ENCODE measurements around the gene COPS3. TPM values are rescaled to one million over a fixed set of nuclear protein-coding genes. Genes with fewer than 3 reads are reported as not detected.

Gene COPS3
- total RNA-seq, 1 donor from 2014 or later: 54.0 TPM

Other genes starting within 250 kb of the COPS3 start
- 423 TPM for gene MPRIP, start 238.8 kb downstream of the COPS3 start, total RNA-seq
- gene PLD6, start 74.9 kb downstream of the COPS3 start, total RNA-seq: 4.9 TPM
- 59.8 TPM for gene FLCN, start 44.1 kb downstream of the COPS3 start, total RNA-seq
- 2.3 TPM for gene NT5M, start 22.1 kb upstream of the COPS3 start, total RNA-seq
- gene MED9, start 195.8 kb upstream of the COPS3 start, total RNA-seq: 19.1 TPM
- gene RASD1, start 215.1 kb upstream of the COPS3 start, total RNA-seq: 5.8 TPM